Coronary artery (tissue), 2 donors: Measurements from ENCODE around the gene CFAP61.

Experiments used
- DNase-seq: peaks from one replicate; pipeline ENCODE4 v3.0.0-alpha.2; 2017; ENCODE audit warnings: low spot score
- H3K27ac ChIP-seq, 2 donors: fragments of 200-600 bp; sonication (generic); one replicate each; pipeline ENCODE4 v1.5.1; 2016 to 2019
- H3K4me3 ChIP-seq: fragments of 200-600 bp; sonication (generic); 2 replicates; pipeline ENCODE4 v1.5.1; 2016; ENCODE audit warnings: mild to moderate bottlenecking, moderate library complexity
- CTCF ChIP-seq: fragments of 200-600 bp; sonication (generic); IDR thresholded peaks from one replicate; pipeline ENCODE4 v1.5.1; 2019; ENCODE audit warnings: antibody characterized with exemption

CFAP61 gene

GRCh38 chr20:20012541-20012940 is 39.8 kb upstream of the CFAP61 start:
- TF ChIP-seq CTCF: no peak
- no peak for DNase-seq
- H3K27ac ChIP-seq: no peak overlapping the region
- no peak overlapping the region for H3K4me3 ChIP-seq

DNA sequence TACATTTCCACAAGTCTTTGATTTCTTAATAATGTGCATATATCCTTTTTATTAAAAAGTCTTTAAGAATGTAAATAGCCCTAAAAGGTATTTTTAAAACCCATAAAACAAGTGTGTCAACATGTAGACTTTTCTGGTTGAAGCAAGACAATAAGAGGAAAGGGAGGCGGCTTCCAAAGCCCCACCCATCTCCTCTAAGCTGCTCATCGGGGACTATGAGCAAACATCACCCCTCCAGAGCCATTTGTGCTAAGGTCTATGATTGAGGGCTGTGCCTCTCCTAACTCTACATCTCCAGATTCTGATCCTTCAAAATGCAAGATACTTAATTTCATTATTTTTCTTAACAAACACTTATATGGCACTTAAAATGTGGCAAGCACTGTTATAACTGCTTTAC is 37.7 kb upstream of the CFAP61 start:
- TF ChIP-seq CTCF: no peak
- DNase-seq: no peak
- Histone ChIP-seq H3K27ac (no peak overlapping the region), H3K4me3 (no peak overlapping the region)

DNA sequence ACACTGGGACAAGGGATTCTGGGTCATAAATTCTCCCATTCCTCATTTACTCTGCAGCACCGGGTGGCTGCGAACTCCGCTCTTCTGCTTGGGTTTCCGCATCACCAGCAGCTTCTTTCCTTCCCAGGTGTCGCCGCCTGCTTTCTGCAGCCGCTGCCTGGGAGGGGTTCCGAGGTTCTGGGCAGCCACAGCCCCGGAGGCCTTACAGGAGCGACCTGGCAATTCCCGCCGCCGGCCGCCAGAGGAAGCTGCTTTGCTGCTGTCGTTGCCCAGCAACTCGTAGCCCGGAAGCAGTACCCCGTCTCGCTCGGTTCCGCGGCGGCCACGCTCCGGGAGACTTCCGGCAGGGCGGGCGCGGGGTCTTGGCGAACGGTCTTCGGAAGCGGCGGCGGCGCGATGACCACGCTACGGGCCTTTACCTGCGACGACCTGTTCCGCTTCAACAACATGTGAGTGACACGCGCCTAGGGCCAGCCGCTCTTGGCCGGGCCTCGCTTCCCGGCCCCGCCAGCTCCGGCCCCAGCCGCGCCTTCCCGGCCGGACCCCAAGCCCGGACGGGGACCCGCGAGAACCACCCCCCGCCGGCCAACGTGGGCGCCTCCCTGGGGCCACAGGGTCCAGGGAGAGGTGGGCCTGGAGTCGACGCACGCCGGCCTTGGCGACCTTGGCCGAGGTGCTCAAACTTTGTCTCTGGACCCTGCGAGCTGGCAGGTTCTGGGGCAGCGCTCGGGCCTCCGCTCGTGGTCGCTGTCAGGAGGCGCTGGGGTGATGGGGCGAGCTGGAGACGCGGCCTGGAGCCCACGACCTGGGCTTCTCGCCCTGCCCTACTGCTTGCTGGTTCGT is 35.1 kb upstream of the CFAP61 start, which contains the start of gene NAA20:
Gene NAA20, plus strand, starts transcription at position 362 of the 843 bp plus-strand sequence. Its CDS starts 35 bp downstream, at position 397.
- peak within 1 kb of the TSS; percentile 80 for H3K4me3 ChIP-seq
- TF ChIP-seq CTCF: peak; percentile 52

DNA sequence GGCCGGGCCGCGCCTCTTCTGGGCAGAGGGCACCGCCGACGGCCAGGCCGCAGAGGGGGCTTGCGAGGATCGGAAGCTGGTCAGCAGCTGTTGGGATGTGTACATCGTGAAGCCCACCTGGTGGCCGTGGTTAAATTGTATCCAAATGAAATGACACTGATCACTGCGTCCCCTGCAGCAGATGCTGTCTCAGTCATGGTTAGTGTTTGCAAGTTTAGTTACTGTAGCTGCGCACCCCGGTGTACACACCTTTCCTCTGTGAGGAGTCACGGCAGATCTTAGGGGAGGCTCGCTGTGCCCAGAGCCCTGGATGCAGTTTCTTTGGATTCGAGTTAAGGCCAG is 34.5 kb upstream of the CFAP61 start:
- H3K27ac ChIP-seq: peak overlapping the region; percentile 39 to 64
- peak overlapping the region; percentile 80 for H3K4me3 ChIP-seq
- DNase-seq: no peak
- TF ChIP-seq CTCF: no peak

More for the DNA sequence above, 35.1 kb upstream of the CFAP61 start, which contains the start of gene NAA20:
- peak within 1 kb of the TSS; percentile 39 to 64 for H3K27ac ChIP-seq
- peak; percentile 94 for DNase-seq

DNA sequence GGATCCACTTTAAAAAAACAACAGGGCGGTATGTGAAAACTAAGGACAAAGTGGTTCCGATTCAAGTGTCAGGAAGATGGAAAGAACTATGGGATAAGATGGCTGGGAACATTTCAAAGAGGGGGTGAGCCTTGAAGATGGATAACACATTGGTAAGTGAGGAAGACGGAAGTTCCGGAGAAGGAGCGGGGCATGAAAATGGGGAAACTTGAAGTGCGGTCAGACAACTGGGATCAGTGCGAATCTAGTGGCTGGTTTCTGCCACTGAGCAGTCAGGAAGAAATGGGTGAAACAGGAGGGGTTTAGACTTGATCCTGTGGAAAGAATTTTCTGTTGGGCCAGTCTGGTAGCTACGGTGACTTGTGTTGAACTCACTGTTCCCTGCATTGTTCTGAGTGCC is 34.0 kb upstream of the CFAP61 start:
- no peak for TF ChIP-seq CTCF
- peak overlapping the region; percentile 80 for H3K4me3 ChIP-seq
- H3K27ac ChIP-seq: no peak overlapping the region
- no peak for DNase-seq

GRCh38 chr20:20019123-20019522 is 33.2 kb upstream of the CFAP61 start:
- no peak overlapping the region for H3K4me3 ChIP-seq
- DNase-seq: no peak
- TF ChIP-seq CTCF: no peak
- no peak overlapping the region for H3K27ac ChIP-seq

- TF ChIP-seq CTCF: no peak
- Histone ChIP-seq H3K4me3 (no peak overlapping the region), H3K27ac (no peak overlapping the region)
- DNase-seq: no peak
These were observed 31.4 kb upstream of the CFAP61 start for GRCh38 chr20:20020908-20021307.
